HEK293T (cell line): ENCODE measurements around the gene AIF1.

ENCODE experiments used
- ARNT ChIP-seq: fragments of 450-650 bp; IDR thresholded peaks from 2 replicates; pipeline ENCODE4 v1.6.1; 2017; ENCODE audit warnings: mild to moderate bottlenecking
- BHLHE40 ChIP-seq: fragments of 450-650 bp; IDR thresholded peaks from 2 replicates; pipeline ENCODE4 v1.6.1; 2016; ENCODE audit warnings: mild to moderate bottlenecking, moderate library complexity, borderline replicate concordance
- CTBP1 ChIP-seq: fragments of 450-650 bp; IDR thresholded peaks from 2 replicates; pipeline ENCODE4 v1.6.1; 2016; ENCODE audit warnings: borderline replicate concordance
- ELF4 ChIP-seq: fragments of 450-650 bp; IDR thresholded peaks from 2 replicates; pipeline ENCODE4 v1.6.1; 2017; ENCODE audit warnings: antibody characterized with exemption
- FOXA1 ChIP-seq: fragments of 450-650 bp; IDR thresholded peaks from 2 replicates; pipeline ENCODE4 v1.6.1; 2016; ENCODE audit warnings: mild to moderate bottlenecking
- FOXK2 ChIP-seq: fragments of 450-650 bp; IDR thresholded peaks from 2 replicates; pipeline ENCODE4 v1.6.1; 2016; ENCODE audit warnings: mild to moderate bottlenecking
- FOXM1 ChIP-seq: fragments of 450-650 bp; IDR thresholded peaks from 2 replicates; pipeline ENCODE4 v1.6.1; 2017; ENCODE audit warnings: mild to moderate bottlenecking, borderline replicate concordance
- HDGF ChIP-seq: fragments of 450-650 bp; IDR thresholded peaks from 2 replicates; pipeline ENCODE4 v1.6.1; 2017; ENCODE audit warnings: antibody characterized with exemption, borderline replicate concordance
- L3MBTL2 ChIP-seq: fragments of 450-650 bp; conservative IDR thresholded peaks from 2 replicates; pipeline ENCODE4 v1.6.1; 2016; ENCODE audit warnings: mild to moderate bottlenecking
- PKNOX1 ChIP-seq: fragments of 450-650 bp; IDR thresholded peaks from 2 replicates; pipeline ENCODE4 v1.6.1; 2016
- SP1 ChIP-seq: fragments of 450-650 bp; IDR thresholded peaks from 2 replicates; pipeline ENCODE4 v1.6.1; 2017
- SUZ12 ChIP-seq: fragments of 450-650 bp; IDR thresholded peaks from 2 replicates; pipeline ENCODE4 v1.6.1; 2016; ENCODE audit warnings: mild to moderate bottlenecking
- TARDBP ChIP-seq: fragments of 450-650 bp; IDR thresholded peaks from 2 replicates; pipeline ENCODE4 v1.6.1; 2016
- ZNF384 ChIP-seq: fragments of 450-650 bp; IDR thresholded peaks from 2 replicates; pipeline ENCODE4 v1.6.1; 2016

GRCh38 chr6:31658983-31659648 is 44.1 kb downstream of the AIF1 start:
- TF ChIP-seq ZNF384: no peak
- TF ChIP-seq L3MBTL2: no peak
- TF ChIP-seq ELF4: no peak
- no peak for TF ChIP-seq SP1
- 0 out of 2 replicates have a peak, but pooled peaks have one; percentile 2 for TF ChIP-seq FOXM1
- TF ChIP-seq BHLHE40: no peak
- no peak for TF ChIP-seq HDGF
- no peak for TF ChIP-seq FOXA1
- no peak for TF ChIP-seq FOXK2
- no peak for TF ChIP-seq PKNOX1
- TF ChIP-seq ARNT: no peak
- no peak for TF ChIP-seq TARDBP
- no peak for TF ChIP-seq SUZ12
- no peak for TF ChIP-seq CTBP1
